RWPE2 (cell line): ENCODE measurements around the gene CEP41.
A peak's percentile ranks its signal among the peaks of the same experiment; 100 is the strongest.

Experiments used
- ATAC-seq: fragments of 200-7000 bp; cut with Tn5 transposase; 3 replicates; pipeline ENCODE4 v1.9.1; 2021; ENCODE audit warnings: low read depth
- DNase-seq: peaks from one replicate; pipeline ENCODE4 v3.0.0-alpha.2; 2020; ENCODE audit warnings: low spot score
- H3K27ac ChIP-seq: fragments of 450-650 bp; 2 replicates; pipeline ENCODE4 v1.5.1; 2017; ENCODE audit warnings: mild to moderate bottlenecking; ENCODE audit not compliant: poor library complexity, severe bottlenecking
- H3K27me3 ChIP-seq: fragments of 250-450 bp; sonication (Bioruptor Pico); 2 replicates; pipeline ENCODE4 v1.5.1; 2021; ENCODE audit warnings: mild to moderate bottlenecking, moderate library complexity; ENCODE audit not compliant: insufficient read depth, poor library complexity, severe bottlenecking
- H3K36me3 ChIP-seq: fragments of 250-450 bp; sonication (Bioruptor Pico); 2 replicates; pipeline ENCODE4 v1.5.1; 2020; ENCODE audit warnings: low read depth, mild to moderate bottlenecking, moderate library complexity
- H3K4me1 ChIP-seq: fragments of 250-450 bp; sonication (Bioruptor Pico); 2 replicates; pipeline ENCODE4 v1.5.1; 2021; ENCODE audit warnings: mild to moderate bottlenecking, moderate library complexity; ENCODE audit not compliant: insufficient read depth, poor library complexity, severe bottlenecking
- H3K4me3 ChIP-seq: fragments of 250-450 bp; sonication (Bioruptor Pico); 2 replicates; pipeline ENCODE4 v1.5.1; 2021; ENCODE audit warnings: mild to moderate bottlenecking, moderate library complexity; ENCODE audit not compliant: severe bottlenecking
- H3K9me3 ChIP-seq: fragments of 250-450 bp; sonication (Bioruptor Pico); 2 replicates; pipeline ENCODE4 v1.5.1; 2021; ENCODE audit warnings: mild to moderate bottlenecking, moderate library complexity; ENCODE audit not compliant: severe bottlenecking
- CTCF ChIP-seq: fragments of 450-650 bp; IDR thresholded peaks from one replicate; pipeline ENCODE4 v1.5.1; 2017; ENCODE audit warnings: mild to moderate bottlenecking, moderate library complexity; ENCODE audit not compliant: poor library complexity, severe bottlenecking

CEP41 gene

GRCh38 chr7:130360518-130360917 lies 80.3 kb downstream of the CEP41 start:
- peaks cover 38% of the 10 kb centered on the region for H3K4me1 ChIP-seq
- peaks cover 9% of the 10 kb centered on the region for H3K9me3 ChIP-seq
- ATAC-seq: no peak
- peak; percentile 9 for DNase-seq
- no peak for TF ChIP-seq CTCF
- H3K4me3 ChIP-seq: no peak overlapping the region
- no peak overlapping the region for H3K27ac ChIP-seq
- H3K27me3 ChIP-seq: no peaks in the 10 kb centered on the region
- no peaks in the 10 kb centered on the region for H3K36me3 ChIP-seq

- Histone ChIP-seq H3K36me3 (no peaks in the 10 kb centered on the region), H3K27ac (peak overlapping the region; percentile 25), H3K4me1 (peaks cover 37% of the 10 kb centered on the region), H3K27me3 (no peaks in the 10 kb centered on the region), H3K4me3 (no peak overlapping the region), H3K9me3 (peaks cover 9% of the 10 kb centered on the region)
- no peak for TF ChIP-seq CTCF
- ATAC-seq: no peak
- peak; percentile 57 for DNase-seq
These were observed 81.4 kb downstream of the CEP41 start for GRCh38 chr7:130359276-130359857.

GRCh38 chr7:130358471-130358870 lies 82.3 kb downstream of the CEP41 start:
- Histone ChIP-seq H3K9me3 (peaks cover 9% of the 10 kb centered on the region), H3K36me3 (no peaks in the 10 kb centered on the region), H3K27me3 (no peaks in the 10 kb centered on the region), H3K4me3 (no peak overlapping the region), H3K27ac (peak overlapping the region; percentile 98), H3K4me1 (peaks cover 28% of the 10 kb centered on the region)
- TF ChIP-seq CTCF: no peak
- ATAC-seq: no peak
- peak; percentile 22 for DNase-seq

GRCh38 chr7:130356876-130357611 lies 83.8 kb downstream of the CEP41 start:
- peak; percentile 51 for ATAC-seq
- Histone ChIP-seq H3K9me3 (peaks cover 9% of the 10 kb centered on the region), H3K27me3 (no peaks in the 10 kb centered on the region), H3K4me3 (no peak overlapping the region), H3K36me3 (no peaks in the 10 kb centered on the region), H3K27ac (peak overlapping the region; percentile 98), H3K4me1 (peaks cover 35% of the 10 kb centered on the region)
- peak; percentile 86 for DNase-seq
- TF ChIP-seq CTCF: no peak
